SK-N-SH (cell line): ENCODE data around the gene DNAJB8.

Source experiments
- EP300 ChIP-seq, 2 experiments: IDR thresholded peaks; 2 replicates each; pipeline versions ENCODE4 v1.4.0 to v1.6.1; 2012; ENCODE audit warnings: borderline replicate concordance in 1 of 2, low read depth in 1 of 2, low read length in 1 of 2
- EZH2phosphoT487 ChIP-seq: fragments of 200-600 bp; sonication (generic); IDR thresholded peaks from 2 replicates; pipeline ENCODE4 v1.6.1; 2017; ENCODE audit warnings: low read depth, mixed run types, mild to moderate bottlenecking, antibody characterized with exemption, moderate library complexity, borderline replicate concordance
- FOXM1 ChIP-seq: IDR thresholded peaks from 2 replicates; pipeline ENCODE4 v1.4.0; 2012; ENCODE audit warnings: low read depth, mild to moderate bottlenecking
- GABPA ChIP-seq: IDR thresholded peaks from 2 replicates; pipeline ENCODE4 v1.4.0; 2012; ENCODE audit warnings: low read depth, mild to moderate bottlenecking
- GATA2 ChIP-seq: sonication (generic); formaldehyde crosslinking; IDR thresholded peaks from 2 replicates; pipeline ENCODE4 v1.5.0; 2020; ENCODE audit warnings: mild to moderate bottlenecking, missing genetic modification reagents
- POLR2AphosphoS5 ChIP-seq: IDR thresholded peaks from 2 replicates; pipeline ENCODE4 v1.6.1; 2012; ENCODE audit warnings: low read depth, low read length
- TAF1 ChIP-seq: IDR thresholded peaks from 2 replicates; pipeline ENCODE4 v1.6.1; 2012; ENCODE audit warnings: low read depth, mild to moderate bottlenecking, low read length, moderate library complexity, borderline replicate concordance
- TF ChIP-seq, protein P1 (sequence below): IDR thresholded peaks from 2 replicates; pipeline ENCODE4 v1.4.0; 2012; ENCODE audit warnings: low read depth
- TF ChIP-seq, protein P2 (sequence below): fragments of 150-350 bp; IDR thresholded peaks from 2 replicates; pipeline ENCODE4 v1.6.1; 2017; ENCODE audit warnings: antibody characterized with exemption, low read length, low read depth, borderline replicate concordance

DNA sequence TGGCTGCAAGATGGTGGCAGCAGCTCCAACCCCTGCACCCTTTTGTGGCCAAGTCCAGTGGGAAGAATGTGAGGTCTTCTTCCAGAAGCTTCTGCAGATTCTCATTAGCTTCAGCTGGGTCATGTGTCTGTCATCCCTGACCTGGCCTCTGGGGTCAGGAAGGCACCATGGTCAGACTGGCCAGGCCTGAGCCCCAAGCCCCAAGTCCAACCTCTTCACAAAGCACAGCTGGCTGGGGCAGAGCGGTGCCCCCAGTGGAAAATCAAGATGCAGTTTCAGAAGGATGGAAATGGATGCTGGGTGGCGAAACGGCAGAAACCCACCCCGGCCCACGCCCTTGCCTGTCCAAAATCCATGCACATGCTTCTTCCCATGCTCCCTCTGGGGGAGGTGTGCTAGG lies 42.2 kb upstream of the DNAJB8 start:
- no peak for TF ChIP-seq EZH2phosphoT487
- TF ChIP-seq, protein P1, sequence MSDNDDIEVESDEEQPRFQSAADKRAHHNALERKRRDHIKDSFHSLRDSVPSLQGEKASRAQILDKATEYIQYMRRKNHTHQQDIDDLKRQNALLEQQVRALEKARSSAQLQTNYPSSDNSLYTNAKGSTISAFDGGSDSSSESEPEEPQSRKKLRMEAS: no peak
- TF ChIP-seq FOXM1: no peak
- TF ChIP-seq GABPA: no peak
- TF ChIP-seq GATA2 (CRISPR knock-in tag): no peak
- no peak for TF ChIP-seq EP300 (IDR thresholded peaks at IDR 0.05; ENCODE audit: borderline replicate concordance in 1 of 2, low read depth in 1 of 2, low read length in 1 of 2)
- no peak for TF ChIP-seq TAF1
- TF ChIP-seq, protein P2, sequence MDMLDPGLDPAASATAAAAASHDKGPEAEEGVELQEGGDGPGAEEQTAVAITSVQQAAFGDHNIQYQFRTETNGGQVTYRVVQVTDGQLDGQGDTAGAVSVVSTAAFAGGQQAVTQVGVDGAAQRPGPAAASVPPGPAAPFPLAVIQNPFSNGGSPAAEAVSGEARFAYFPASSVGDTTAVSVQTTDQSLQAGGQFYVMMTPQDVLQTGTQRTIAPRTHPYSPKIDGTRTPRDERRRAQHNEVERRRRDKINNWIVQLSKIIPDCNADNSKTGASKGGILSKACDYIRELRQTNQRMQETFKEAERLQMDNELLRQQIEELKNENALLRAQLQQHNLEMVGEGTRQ: no peak
- no peak for TF ChIP-seq POLR2AphosphoS5
